22Rv1 (cell line): ENCODE measurements around the gene RPL11.
A peak's percentile ranks its signal among the peaks of the same experiment; 100 is the strongest.

Experiments used
- H3K27ac ChIP-seq: fragments of 450-650 bp; 2 replicates; pipeline ENCODE4 v1.5.1; 2017
- CTCF ChIP-seq: fragments of 450-650 bp; IDR thresholded peaks from 2 replicates; pipeline ENCODE4 v1.5.1; 2017; ENCODE audit warnings: mild to moderate bottlenecking
- ZFX ChIP-seq: fragments of 450-650 bp; IDR thresholded peaks from 2 replicates; pipeline ENCODE4 v1.6.1; 2017; ENCODE audit warnings: antibody characterized with exemption, borderline replicate concordance

RPL11 gene

GRCh38 chr1:23741609-23742008 is 50.0 kb downstream of the RPL11 start:
- H3K27ac ChIP-seq: no peak overlapping the region
- no peak for TF ChIP-seq CTCF
- TF ChIP-seq ZFX: no peak

- TF ChIP-seq ZFX (no peak), CTCF (no peak)
- H3K27ac ChIP-seq: peak overlapping the region; percentile 78
Measured at GRCh38 chr1:23742670-23743286, 51.2 kb downstream of the RPL11 start.

- TF ChIP-seq ZFX (no peak), CTCF (no peak)
- peak within 1 kb of the TSS; percentile 78 for H3K27ac ChIP-seq
Measured at GRCh38 chr1:23743287-23744152, 51.9 kb downstream of the RPL11 start, which contains the start of gene ELOA. Gene ELOA (plus strand): TSS chr1:23743471. CDS start chr1:23743504, 33 bp downstream.

GRCh38 chr1:23745515-23745914 is 53.9 kb downstream of the RPL11 start:
- TF ChIP-seq CTCF: peak; percentile 33
- TF ChIP-seq ZFX: no peak
- H3K27ac ChIP-seq: no peak overlapping the region
